GM19372 (cell line): ENCODE results near the gene PTPRK.

Source experiments
- ATAC-seq: cut with Tn5 transposase; IDR thresholded peaks from one replicate; pipeline ENCODE4 v1.9.1; 2021; ENCODE audit warnings: mild to moderate bottlenecking, low read depth, moderate library complexity; ENCODE audit not compliant: unreplicated experiment

PTPRK gene

DNA sequence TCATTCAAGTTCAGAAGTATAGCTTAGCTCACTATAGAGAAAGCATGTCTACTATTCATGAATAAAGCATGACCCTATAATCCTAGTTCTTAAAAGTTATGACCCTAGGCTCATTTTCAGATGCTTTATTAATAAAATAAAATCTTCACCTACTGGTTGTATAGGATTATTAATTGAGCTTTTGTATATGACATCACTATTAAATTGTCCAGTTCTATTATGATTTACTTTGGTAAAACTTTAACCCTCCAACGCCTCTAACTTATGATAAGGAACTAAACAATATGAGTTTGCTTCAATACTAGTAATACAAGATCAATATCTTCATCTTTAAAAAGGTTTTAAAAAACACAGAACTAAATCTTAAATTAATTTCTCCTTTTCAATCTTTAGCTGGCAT is 356.1 kb downstream of the PTPRK start:
- ATAC-seq: no peak

DNA sequence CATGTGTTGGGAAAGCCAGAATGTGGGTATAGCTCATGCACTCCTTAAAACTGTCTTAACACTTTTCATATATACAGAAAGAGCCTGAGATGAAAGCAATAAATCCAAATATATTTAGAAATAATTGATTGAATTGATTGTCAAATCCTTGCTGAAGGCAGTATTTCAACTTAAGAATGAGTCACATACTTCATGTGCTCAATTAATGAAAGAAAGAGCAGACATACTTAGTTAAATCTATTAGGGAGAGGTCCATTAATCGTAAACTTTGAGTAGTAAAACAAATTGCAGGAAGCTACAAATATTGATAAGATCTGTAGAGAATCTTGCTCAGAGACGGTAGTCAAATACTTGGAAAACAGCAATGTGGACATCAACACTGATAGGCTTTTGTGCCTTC is 358.0 kb downstream of the PTPRK start:
- no peak for ATAC-seq

GRCh38 chr6:128161839-128162238 is 358.6 kb downstream of the PTPRK start:
- no peak for ATAC-seq

- no peak for ATAC-seq
Observed at GRCh38 chr6:128161263-128161662, 359.1 kb downstream of the PTPRK start.

DNA sequence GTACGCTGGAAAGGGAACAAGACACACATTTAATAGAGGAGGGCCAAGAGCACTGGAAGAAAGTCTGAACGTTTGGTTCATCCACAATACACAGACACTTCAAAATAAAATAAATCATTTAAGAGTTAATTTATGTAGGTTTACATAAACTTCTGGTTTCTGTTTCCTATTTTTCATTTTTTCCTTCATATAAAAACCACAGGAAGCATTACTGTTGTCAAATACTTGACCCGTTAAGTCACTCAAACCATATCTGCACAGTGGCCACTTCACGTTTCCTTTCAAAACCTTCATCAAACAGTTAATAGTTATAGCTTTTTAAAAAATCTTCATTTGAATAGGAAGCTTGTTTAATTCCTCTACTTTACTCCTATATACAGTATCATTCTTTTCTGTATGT is 361.9 kb downstream of the PTPRK start:
- ATAC-seq: no peak

DNA sequence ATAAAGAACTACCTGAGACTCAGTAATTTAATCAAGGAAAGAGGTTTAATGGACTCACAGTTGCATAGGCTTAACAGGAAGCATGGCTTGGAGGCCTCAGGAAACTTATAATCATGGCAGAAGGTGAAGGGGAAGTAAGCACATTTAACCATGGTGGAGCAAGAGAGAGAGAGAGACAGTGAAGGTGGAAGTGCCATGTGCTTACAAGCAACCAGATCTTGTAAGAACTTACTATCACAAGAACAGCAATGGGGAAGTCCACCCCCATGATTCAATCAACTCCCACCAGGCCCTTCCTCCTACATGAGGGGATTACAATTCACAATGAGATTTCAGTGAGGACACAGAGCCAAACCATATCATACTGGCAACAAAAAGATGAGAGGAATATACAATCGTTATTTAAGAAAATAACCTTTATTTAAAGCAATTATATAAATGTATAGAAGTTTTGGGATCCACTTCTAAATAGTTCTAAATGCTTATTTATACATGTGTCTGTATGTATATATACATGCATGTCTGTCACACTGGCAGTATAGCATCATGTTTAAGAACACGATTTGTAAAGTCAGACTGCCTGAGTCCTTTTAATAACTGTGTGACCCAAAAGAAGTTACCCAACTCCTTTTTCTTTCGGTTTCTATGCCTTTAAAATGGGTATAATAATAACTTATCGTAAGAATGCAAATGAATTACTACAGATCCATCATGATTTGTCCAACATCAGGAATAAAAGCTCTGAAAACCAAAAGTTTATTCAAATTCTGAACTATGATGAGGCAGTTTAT is 363.9 kb downstream of the PTPRK start:
- ATAC-seq: no peak

- ATAC-seq: no peak
Observed at GRCh38 chr6:128155826-128156225, 364.6 kb downstream of the PTPRK start.

- no peak for ATAC-seq
Observed at GRCh38 chr6:128152551-128152950, 367.8 kb downstream of the PTPRK start.

DNA sequence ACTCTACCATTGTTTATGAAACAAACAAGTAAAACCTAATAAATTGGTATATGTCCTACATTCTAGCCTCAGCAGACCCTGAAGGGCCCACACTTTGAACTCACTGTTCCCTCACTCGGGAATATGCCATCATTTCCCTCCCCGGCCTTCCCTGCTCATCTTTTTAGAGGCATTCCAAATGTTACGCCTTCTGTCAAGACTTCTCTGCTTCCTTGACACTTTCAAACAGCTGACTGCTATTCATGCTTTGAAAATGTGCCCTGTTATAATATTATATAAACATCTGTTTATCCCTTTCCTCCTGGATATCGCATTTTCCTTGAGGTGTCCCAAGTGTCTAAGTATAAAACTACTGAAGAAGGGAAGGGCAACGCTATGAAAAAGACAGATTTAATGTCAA is 370.0 kb downstream of the PTPRK start:
- no peak for ATAC-seq

- ATAC-seq: no peak
Observed at GRCh38 chr6:128149796-128150195, 370.6 kb downstream of the PTPRK start.

DNA sequence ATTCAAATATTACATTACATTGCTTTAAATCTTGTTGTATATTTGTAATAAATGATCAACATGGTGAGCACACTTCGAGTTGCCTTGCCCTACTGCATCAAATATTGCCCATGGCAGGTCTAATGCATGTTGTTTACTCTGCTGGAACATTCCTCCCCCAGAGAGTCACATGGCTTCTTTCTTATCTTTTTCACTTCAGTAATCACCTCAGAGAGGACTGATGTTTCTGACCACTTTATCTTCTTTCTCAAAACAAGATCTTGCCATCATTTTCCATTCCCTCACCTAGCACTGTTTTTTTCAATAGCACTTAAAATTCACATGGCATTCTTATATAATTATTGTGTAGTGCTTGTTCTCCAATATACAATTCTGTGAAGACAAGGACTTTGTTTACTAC is 376.1 kb downstream of the PTPRK start:
- ATAC-seq: peak; percentile 60

DNA sequence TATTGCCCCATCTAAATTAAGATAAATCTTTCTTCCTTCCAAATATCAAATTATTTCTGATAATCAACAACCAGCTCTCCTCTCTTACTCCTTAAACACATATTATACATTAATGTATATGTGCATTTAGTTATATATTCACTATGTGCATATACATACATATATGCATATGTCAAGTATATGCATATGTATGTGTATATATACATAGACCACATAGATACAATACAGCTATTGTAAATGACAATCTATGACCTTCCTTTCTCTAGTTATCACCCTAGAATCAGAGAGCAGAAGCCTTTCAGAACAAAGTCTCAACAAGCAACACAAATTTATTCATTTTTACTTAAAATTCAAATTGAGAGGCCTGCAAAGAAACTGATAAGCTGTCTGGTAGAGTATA is 378.5 kb downstream of the PTPRK start:
- ATAC-seq: no peak

DNA sequence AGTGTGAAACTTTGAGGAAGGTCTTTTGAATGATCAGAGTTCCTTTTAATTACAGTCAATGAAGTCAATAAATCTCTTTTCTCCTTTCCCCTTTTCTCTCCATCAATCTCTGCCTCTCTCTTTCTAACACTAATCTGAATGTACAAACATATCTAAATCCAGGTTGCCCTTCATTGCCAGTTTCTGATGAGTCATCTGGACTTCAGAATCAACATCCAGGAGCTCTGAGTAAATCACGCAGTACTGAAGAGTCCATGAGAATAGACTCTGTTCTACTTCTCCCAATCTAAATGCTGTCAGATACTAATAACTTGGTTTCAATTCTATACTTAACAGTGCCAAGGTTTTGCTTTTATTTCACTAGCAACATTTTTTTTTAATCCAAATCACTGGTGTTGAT is 380.9 kb downstream of the PTPRK start:
- ATAC-seq: no peak

DNA sequence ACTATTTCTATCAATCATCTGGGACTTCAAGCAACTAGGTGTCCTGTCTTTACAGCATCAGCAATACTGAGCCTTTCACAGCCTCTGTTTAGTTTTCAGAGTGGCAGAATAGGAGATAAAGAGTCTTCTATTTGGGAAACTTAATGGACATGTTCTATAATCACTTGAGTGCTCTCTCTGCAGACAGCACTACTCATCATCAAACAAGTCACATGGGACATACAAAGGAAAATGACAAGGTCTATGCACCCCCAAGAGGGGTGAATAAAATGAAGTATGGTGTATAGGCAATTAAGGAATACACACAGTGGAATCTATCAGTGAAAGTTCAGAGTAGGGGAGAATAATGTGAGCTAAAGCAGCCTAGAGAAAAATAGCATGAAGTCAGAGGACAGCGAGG is 381.7 kb downstream of the PTPRK start:
- ATAC-seq: no peak

GRCh38 chr6:128135325-128135724 is 385.1 kb downstream of the PTPRK start:
- peak; percentile 70 for ATAC-seq

GRCh38 chr6:128131566-128131965 is 388.8 kb downstream of the PTPRK start:
- ATAC-seq: no peak

DNA sequence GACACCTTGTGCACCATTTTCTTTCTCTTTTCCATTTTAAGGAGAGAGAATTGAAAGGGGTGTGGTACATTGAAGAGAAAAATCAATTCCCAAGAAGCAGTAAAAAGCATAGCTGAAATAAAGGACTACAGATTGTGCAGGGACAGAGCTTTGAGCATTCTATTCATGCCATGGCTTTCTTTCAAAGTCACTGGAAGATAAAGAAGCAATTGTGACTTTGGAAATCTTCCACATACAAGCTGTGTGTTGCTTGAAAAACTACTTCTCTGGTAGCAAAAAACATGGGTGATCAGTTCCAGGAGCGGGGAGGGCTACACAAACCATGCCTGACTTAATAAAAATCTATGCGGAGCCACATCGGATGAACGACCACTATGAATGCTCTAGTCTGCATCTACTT is 389.4 kb downstream of the PTPRK start:
- ATAC-seq: no peak

DNA sequence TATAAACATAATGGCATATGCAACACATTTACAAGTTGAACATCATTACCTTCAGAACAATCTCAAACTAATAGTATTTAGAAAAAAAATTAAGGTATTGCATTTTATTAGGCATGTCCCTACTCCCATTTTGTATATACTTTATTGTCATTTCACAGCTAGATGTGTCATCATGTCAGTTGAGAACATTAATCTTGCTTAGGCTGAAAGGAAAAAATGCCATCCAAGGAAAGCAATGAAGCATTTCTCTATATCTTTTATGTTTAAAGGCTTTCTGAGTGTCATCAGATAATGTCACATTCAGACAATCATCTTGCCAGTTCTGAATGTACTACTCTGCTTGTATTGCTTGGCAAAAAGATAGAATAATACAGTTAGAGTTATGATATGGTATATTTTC is 390.7 kb downstream of the PTPRK start:
- ATAC-seq: no peak

DNA sequence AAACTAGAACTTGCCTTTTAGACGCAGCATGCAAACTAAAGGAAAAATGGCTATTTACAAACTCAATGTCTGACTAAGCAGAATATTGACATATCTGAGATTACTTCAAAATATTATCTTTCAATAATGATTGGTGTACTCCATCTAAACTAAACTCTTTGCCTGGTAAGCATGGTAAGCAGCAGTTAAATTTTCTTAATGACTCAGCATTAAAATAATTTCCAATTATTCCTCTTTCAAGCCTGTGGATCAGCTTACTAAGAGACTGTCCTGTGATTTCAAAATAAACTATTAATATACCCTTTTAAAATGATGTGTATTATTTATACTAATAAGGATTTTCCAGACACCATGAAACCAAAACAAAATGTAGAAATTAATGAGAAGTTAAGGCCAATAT is 392.7 kb downstream of the PTPRK start:
- no peak for ATAC-seq

- ATAC-seq: no peak
Observed at GRCh38 chr6:128124713-128125112, 395.7 kb downstream of the PTPRK start.

DNA sequence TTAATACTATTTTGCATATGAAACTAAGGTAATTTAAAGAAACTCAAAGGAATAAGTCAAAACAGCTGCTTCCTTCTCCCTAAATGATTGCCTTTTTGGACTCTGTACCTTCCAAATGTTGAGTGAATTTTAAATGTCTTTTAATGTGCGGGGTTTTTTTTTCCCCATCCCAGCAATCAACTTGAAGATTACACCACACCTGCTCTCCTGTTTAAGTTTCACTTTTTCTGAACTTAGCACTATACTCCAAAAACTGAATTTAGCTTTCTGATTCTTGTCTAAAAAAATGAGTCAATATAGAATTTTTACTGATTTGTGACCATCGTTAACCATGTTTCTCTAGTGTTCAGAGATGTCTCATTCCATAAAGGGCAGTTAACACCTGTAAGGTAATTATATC is 398.8 kb downstream of the PTPRK start:
- ATAC-seq: no peak

GRCh38 chr6:128121190-128121589 is 399.2 kb downstream of the PTPRK start:
- ATAC-seq: no peak

- no peak for ATAC-seq
Observed at GRCh38 chr6:128118401-128118800, 402.0 kb downstream of the PTPRK start.
